Measurements from ENCODE around the gene TTK. TPM values are rescaled to one million over a fixed set of nuclear protein-coding genes. Genes with fewer than 3 reads are reported as not detected.

TTK gene
- total RNA-seq, 6 experiments from 2014 or later: 0.22 to 2.5 (median 0.54) TPM

Other genes starting within 250 kb of the TTK start
- gene ELOVL4, start 57.1 kb upstream of the TTK start, total RNA-seq: under 1 TPM in 2 of 6 experiments, not detected in 4; 0.07 TPM
- gene BCKDHB, start 102.0 kb downstream of the TTK start, total RNA-seq: 10 to 100 TPM; 22.1 to 57.2 (median 43.9) TPM